Tibial nerve (tissue), 4 donors: ENCODE data around the gene MIS12. TPM values are rescaled to one million over a fixed set of nuclear protein-coding genes. Genes with fewer than 3 reads are reported as not detected.

Experiments used
- DNase-seq, 2 donors: peaks; one replicate each; pipeline ENCODE4 v3.0.0-alpha.2; 2019; ENCODE audit warnings: low spot score in 2 of 2
- H3K27ac ChIP-seq, 4 donors: fragments of 200-600 bp; sonication (generic) in 3 of 4; one replicate each; pipeline ENCODE4 v1.5.1; 2017 to 2019; ENCODE audit warnings: mild to moderate bottlenecking in 1 of 4
- H3K27me3 ChIP-seq, 2 donors: fragments of 200-600 bp; sonication (generic) in 1 of 2; one replicate each; pipeline versions ENCODE4 v1.5.1 to v1.6.0; 2017 to 2019
- H3K36me3 ChIP-seq, 3 donors: fragments of 200-600 bp; sonication (generic); one replicate each; pipeline ENCODE4 v1.5.1; 2018 to 2019
- H3K4me1 ChIP-seq, 4 donors: fragments of 200-600 bp; sonication (generic) in 3 of 4; one replicate each; pipeline ENCODE4 v1.5.1; 2017 to 2019
- H3K4me3 ChIP-seq, 4 donors: fragments of 200-600 bp; sonication (generic) in 3 of 4; one replicate each; pipeline ENCODE4 v1.5.1; 2017 to 2019; ENCODE audit warnings: mild to moderate bottlenecking in 1 of 4, moderate library complexity in 1 of 4
- H3K9me3 ChIP-seq, 4 donors: fragments of 200-600 bp; sonication (generic) in 3 of 4; one replicate each; pipeline ENCODE4 v1.5.1; 2017 to 2019
- EP300 ChIP-seq, 2 donors: sonication (generic); formaldehyde crosslinking; IDR thresholded peaks; one replicate each; pipeline ENCODE4 v1.6.1; 2017; ENCODE audit warnings: antibody characterized with exemption in 2 of 2, mild to moderate bottlenecking in 1 of 2
- POLR2A ChIP-seq, 2 donors: fragments of 450-650 bp; IDR thresholded peaks; one replicate each; pipeline ENCODE4 v1.6.1; 2017; ENCODE audit warnings: antibody characterized with exemption in 2 of 2, mild to moderate bottlenecking in 2 of 2, moderate library complexity in 2 of 2
- WGBS, 2 donors: methylation state at CpG; one replicate each; pipeline ENCODE4 v1.1.5; 2018; 5-methylcytosine and 5-hydroxymethylcytosine counted together
- total RNA-seq, 4 donors: library from RNA; depleted of rRNA; stranded (reverse); fragments of >200 nt; gene quantifications; one replicate each; pipeline ENCODE4 v1.1.0, GENCODE V29; 2016
- TF ChIP-seq, protein P1 (sequence below), 5 experiments: fragments of 200-600 bp in 3 of 5; fragments of 450-650 bp in 2 of 5; sonication (generic) in 3 of 5; IDR thresholded peaks; one replicate each; pipeline ENCODE4 v1.5.1; 2016 to 2019; ENCODE audit warnings: antibody characterized with exemption in 5 of 5, mild to moderate bottlenecking in 3 of 5, moderate library complexity in 2 of 5

MIS12 gene
- total RNA-seq, 4 donors from 2014 or later: 11.1 to 17.5 (median 15.1) TPM

DNA sequence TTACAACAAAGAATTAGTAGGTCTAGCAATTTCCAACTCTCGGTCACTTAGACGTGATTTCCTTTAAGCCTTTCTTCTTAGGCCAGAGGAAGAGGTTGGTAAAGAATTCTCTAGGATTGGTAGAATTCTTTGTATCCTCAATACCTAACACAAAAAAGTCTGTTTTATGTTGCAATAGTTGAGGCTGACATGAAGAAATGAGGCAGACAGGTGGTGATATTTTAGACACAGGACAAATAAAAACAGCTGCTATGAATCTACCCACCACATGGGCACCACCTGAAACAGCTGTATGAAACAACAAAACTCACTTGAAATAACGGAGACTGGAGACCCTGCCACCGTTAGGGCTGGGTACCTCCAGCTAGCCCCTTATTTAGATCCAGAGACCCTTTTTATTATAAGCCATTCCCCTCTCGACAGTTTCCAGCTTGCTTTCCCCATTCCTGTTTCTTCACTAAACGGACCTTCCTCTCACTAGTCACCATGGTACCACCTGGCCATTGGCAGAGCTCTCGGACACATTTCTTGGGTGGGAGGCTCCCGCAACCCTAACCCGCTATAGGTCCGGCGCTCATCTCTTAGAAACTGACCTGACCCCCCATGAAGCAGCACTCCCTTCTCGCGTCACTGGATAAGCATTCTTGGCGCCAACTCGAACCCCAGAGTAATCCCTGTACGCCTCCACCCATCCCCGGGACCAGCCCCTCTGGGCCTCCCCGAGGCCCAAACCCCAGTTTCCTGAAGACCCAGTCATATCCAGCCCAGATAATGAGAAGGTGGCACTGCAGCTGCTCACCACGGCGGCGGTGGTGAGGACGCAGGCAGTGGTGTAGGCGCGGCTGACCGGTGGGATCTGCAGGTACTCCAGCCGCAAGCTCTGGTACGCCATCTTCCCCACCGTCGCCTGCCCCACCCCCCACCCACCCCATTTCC lies 828 bp upstream of the MIS12 start, which contains the start of gene DERL2:
DERL2 (minus strand) TSS at position 909 of the 936 bp plus-strand sequence; CDS start at position 892, 17 bp downstream.
- TF ChIP-seq POLR2A (IDR thresholded peaks at IDR 0.05): peak; percentile 26 to 28
- TF ChIP-seq EP300 (IDR thresholded peaks at IDR 0.05): no peak
- TF ChIP-seq, protein P1, sequence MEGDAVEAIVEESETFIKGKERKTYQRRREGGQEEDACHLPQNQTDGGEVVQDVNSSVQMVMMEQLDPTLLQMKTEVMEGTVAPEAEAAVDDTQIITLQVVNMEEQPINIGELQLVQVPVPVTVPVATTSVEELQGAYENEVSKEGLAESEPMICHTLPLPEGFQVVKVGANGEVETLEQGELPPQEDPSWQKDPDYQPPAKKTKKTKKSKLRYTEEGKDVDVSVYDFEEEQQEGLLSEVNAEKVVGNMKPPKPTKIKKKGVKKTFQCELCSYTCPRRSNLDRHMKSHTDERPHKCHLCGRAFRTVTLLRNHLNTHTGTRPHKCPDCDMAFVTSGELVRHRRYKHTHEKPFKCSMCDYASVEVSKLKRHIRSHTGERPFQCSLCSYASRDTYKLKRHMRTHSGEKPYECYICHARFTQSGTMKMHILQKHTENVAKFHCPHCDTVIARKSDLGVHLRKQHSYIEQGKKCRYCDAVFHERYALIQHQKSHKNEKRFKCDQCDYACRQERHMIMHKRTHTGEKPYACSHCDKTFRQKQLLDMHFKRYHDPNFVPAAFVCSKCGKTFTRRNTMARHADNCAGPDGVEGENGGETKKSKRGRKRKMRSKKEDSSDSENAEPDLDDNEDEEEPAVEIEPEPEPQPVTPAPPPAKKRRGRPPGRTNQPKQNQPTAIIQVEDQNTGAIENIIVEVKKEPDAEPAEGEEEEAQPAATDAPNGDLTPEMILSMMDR (IDR thresholded peaks at IDR 0.05): no peak
- DNase-seq: no peak
- Histone ChIP-seq H3K9me3 (no peaks in the 10 kb centered on the region), H3K27ac (peak within 1 kb of the TSS; percentile 98 to 100 (median 98)), H3K4me1 (peaks cover 0 to 43% (median 22%) of the 10 kb centered on the region in 4 donors), H3K27me3 (no peaks in the 10 kb centered on the region), H3K4me3 (peak within 1 kb of the TSS; percentile 86 to 98 (median 95)), H3K36me3 (peaks cover 0 to 58% (median 21%) of the 10 kb centered on the region in 3 donors)
- WGBS, 2 donors: 5 to 6% methylated on average over 26 to 29 of the region's 29 CpGs

DNA sequence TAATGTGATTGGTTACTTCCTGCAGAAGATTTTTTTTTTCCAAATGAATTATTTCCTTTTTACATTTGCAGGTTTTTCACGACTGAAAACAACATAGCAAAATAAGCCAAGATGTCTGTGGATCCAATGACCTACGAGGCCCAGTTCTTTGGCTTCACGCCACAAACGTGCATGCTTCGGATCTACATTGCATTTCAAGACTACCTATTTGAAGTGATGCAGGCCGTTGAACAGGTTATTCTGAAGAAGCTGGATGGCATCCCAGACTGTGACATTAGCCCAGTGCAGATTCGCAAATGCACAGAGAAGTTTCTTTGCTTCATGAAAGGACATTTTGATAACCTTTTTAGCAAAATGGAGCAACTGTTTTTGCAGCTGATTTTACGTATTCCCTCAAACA lies 2.4 kb downstream of the MIS12 start:
- peaks cover 0 to 40% (median 22%) of the 10 kb centered on the region in 4 donors for H3K4me1 ChIP-seq
- WGBS, 2 donors: 86 to 87% methylated on average over 8 of the region's 8 CpGs
- peaks cover 0 to 32% (median 15%) of the 10 kb centered on the region in 3 donors for H3K36me3 ChIP-seq
- no peak for DNase-seq
- no peak for TF ChIP-seq POLR2A (IDR thresholded peaks at IDR 0.05)
- no peak overlapping the region for H3K27ac ChIP-seq
- no peaks in the 10 kb centered on the region for H3K27me3 ChIP-seq
- H3K9me3 ChIP-seq: no peaks in the 10 kb centered on the region
- no peak overlapping the region for H3K4me3 ChIP-seq

DNA sequence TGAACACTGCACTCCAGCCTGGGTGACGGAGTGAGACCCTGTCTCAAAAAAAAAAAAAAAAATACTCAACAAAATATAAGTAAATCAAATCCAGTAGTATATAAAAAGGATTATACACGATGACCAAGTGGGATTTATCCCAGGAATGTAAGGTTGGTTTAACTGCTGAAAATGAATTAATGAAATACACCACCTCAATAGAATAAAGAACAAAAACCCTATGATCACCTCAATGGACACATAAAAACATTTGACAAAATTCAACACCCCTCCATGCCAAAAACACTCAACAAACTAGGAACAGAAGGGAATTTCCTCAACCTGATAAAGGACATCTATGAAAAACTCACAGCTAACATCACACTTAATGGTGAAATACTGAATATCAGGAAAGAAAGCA lies 6.6 kb downstream of the MIS12 start:
- Histone ChIP-seq H3K9me3 (no peaks in the 10 kb centered on the region), H3K36me3 (peaks cover 0 to 25% (median 15%) of the 10 kb centered on the region in 3 donors), H3K4me3 (no peak overlapping the region), H3K27ac (no peak overlapping the region), H3K4me1 (peaks cover 0 to 12% (median under 1%) of the 10 kb centered on the region in 4 donors), H3K27me3 (no peaks in the 10 kb centered on the region)
- TF ChIP-seq, protein P1 (IDR thresholded peaks at IDR 0.05): no peak
- TF ChIP-seq EP300 (IDR thresholded peaks at IDR 0.05): no peak
- no peak for TF ChIP-seq POLR2A (IDR thresholded peaks at IDR 0.05)
- 92 to 97% methylated on average over 2 of the region's 2 CpGs for WGBS, 2 donors
- no peak for DNase-seq

DNA sequence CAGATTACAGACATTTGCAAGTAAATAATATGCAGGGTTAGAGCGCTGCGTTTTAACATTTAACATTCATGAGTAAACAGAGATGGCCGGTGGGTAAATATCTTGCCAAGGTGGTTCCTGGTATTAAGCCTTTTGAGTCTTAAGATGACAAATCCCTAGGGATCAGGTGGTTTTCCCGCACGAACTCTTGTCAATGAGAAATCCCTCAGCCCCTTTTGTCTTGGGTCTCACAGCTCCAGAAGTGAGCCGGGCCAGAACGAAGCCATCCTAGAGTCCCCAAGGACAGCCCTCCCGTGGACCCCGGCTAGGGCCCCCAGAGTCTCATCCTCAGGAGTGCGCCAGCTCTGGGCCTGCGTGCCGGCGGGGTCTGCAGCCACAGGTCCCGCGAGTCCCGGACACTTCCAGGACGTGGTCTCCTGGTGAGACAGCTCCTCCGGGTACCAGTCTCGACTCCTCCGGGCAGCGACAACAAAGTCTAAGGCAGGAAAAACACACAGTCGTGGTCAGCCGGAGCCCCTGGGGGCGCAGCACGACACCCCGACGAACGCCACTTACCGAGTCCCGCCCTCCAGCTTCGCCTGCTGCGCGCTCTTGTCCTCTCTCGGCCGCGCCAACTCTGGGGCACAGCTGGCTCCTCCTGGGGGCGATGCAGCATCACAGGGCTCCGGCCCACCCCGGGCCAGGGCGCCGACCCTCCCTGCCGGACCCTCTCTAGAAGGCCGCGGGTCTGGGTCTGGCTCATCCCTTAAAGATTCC lies 13.3 kb downstream of the MIS12 start:
- Histone ChIP-seq H3K9me3 (no peaks in the 10 kb centered on the region), H3K4me1 (peaks cover 0 to 22% (median 4%) of the 10 kb centered on the region in 4 donors), H3K27me3 (no peaks in the 10 kb centered on the region), H3K4me3 (peak overlapping the region; percentile 45 to 66 (median 58)), H3K36me3 (no peaks in the 10 kb centered on the region), H3K27ac (peak overlapping the region in 1 of 4 donors; percentile 66)
- TF ChIP-seq, protein P1 (IDR thresholded peaks at IDR 0.05): no peak
- TF ChIP-seq POLR2A (IDR thresholded peaks at IDR 0.05) (no peak), EP300 (IDR thresholded peaks at IDR 0.05) (no peak)
- DNase-seq: no peak
- WGBS, 2 donors: 22 to 46% methylated on average over 13 to 43 of the region's 44 CpGs

DNA sequence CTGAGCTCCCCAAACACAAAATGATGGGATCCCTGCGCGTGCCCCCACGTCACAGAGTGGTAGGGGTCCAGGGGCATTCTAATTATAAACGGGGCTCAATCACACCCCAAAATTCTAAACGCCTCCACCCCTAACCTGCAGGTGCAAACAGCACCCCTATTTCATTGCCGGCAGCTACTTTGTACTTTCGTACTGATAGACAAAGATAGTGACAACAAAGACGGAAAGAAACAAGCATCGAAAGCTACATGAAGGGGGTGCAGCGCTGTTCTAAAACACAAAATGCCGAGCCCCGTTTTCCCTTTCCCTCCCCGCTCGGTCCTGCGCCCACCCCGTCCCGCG lies 13.9 kb downstream of the MIS12 start:
- TF ChIP-seq POLR2A (IDR thresholded peaks at IDR 0.05): no peak
- TF ChIP-seq, protein P1 (IDR thresholded peaks at IDR 0.05): no peak
- no peak for TF ChIP-seq EP300 (IDR thresholded peaks at IDR 0.05)
- 8 to 9% methylated on average over 18 of the region's 18 CpGs for WGBS, 2 donors
- peak overlapping the region in 2 of 4 donors; percentile 54 to 66 for H3K27ac ChIP-seq

More for the DNA sequence above, 13.9 kb downstream of the MIS12 start:
- no peaks in the 10 kb centered on the region for H3K27me3 ChIP-seq
- no peaks in the 10 kb centered on the region for H3K36me3 ChIP-seq
- H3K4me3 ChIP-seq: peak overlapping the region; percentile 45 to 66 (median 58)
- H3K9me3 ChIP-seq: no peaks in the 10 kb centered on the region
- H3K4me1 ChIP-seq: peaks cover 0 to 22% (median 4%) of the 10 kb centered on the region in 4 donors
- no peak for DNase-seq
